Uterus (tissue), 4 donors: ENCODE measurements around the gene MOB3C. TPM values are rescaled to one million over a fixed set of nuclear protein-coding genes. Genes with fewer than 3 reads are reported as not detected.
"Not testable (repeated sequence)": the region's sequence is repeated elsewhere in the genome, so short reads cannot be mapped to it uniquely, and the experiment has no call there.

ENCODE experiments used
- DNase-seq, 2 donors: peaks; one replicate each; pipeline ENCODE4 v3.0.0-alpha.2; 2019 to 2020
- H3K27ac ChIP-seq, 2 donors: fragments of 200-600 bp; sonication (generic); 1 replicate in 1 of 2; 2 replicates in 1 of 2; pipeline ENCODE4 v1.5.1; 2016 to 2018
- H3K27me3 ChIP-seq, 2 donors: fragments of 200-600 bp; sonication (generic); one replicate each; pipeline ENCODE4 v1.5.1; 2018 to 2019; ENCODE audit warnings: control low read depth in 1 of 2
- H3K36me3 ChIP-seq, 2 donors: fragments of 200-600 bp; sonication (generic); one replicate each; pipeline ENCODE4 v1.5.1; 2019; ENCODE audit warnings: control low read depth in 1 of 2
- H3K4me1 ChIP-seq, 2 donors: fragments of 200-600 bp; sonication (generic); one replicate each; pipeline ENCODE4 v1.5.1; 2018 to 2019; ENCODE audit warnings: control low read depth in 1 of 2
- H3K4me3 ChIP-seq, 2 donors: fragments of 200-600 bp; sonication (generic); 1 replicate in 1 of 2; 2 replicates in 1 of 2; pipeline ENCODE4 v1.5.1; 2018 to 2019; ENCODE audit warnings: mild to moderate bottlenecking in 1 of 2
- H3K9me3 ChIP-seq, 2 donors: fragments of 200-600 bp; sonication (generic); one replicate each; pipeline ENCODE4 v1.5.1; 2019; ENCODE audit warnings: control low read depth in 1 of 2
- POLR2A ChIP-seq, 2 donors: fragments of 450-650 bp; IDR thresholded peaks; one replicate each; pipeline ENCODE4 v1.6.1; 2016; ENCODE audit warnings: antibody characterized with exemption in 2 of 2, mild to moderate bottlenecking in 1 of 2, moderate library complexity in 1 of 2
- intact Hi-C: fragments of 100-400 bp; cut with DNase I; formaldehyde crosslinking; loops from one replicate; pipeline ENCODE4 v1.15.1; 2023; ENCODE audit warnings: low total_unique reads
- total RNA-seq, 4 donors: library from RNA; depleted of rRNA in 3 of 4; stranded (reverse); fragments of >200 nt in 3 of 4; gene quantifications; one replicate each; pipeline versions ENCODE4 v1.1.0 to v1.2.4, GENCODE V29; 2014 to 2023
- TF ChIP-seq, protein P1 (sequence below), 4 experiments: fragments of 200-600 bp in 2 of 4; fragments of 450-650 bp in 2 of 4; sonication (generic) in 2 of 4; IDR thresholded peaks; one replicate each; pipeline ENCODE4 v1.5.1; 2016 to 2019; ENCODE audit warnings: antibody characterized with exemption in 4 of 4, mild to moderate bottlenecking in 2 of 4, moderate library complexity in 1 of 4
- donor health status: DM: yes; HTN: yes; CAD: no.

MOB3C gene
- total RNA-seq, 4 donors from 2014 or later, result 6.9 to 22.5 (median 16.6) TPM

DNA sequence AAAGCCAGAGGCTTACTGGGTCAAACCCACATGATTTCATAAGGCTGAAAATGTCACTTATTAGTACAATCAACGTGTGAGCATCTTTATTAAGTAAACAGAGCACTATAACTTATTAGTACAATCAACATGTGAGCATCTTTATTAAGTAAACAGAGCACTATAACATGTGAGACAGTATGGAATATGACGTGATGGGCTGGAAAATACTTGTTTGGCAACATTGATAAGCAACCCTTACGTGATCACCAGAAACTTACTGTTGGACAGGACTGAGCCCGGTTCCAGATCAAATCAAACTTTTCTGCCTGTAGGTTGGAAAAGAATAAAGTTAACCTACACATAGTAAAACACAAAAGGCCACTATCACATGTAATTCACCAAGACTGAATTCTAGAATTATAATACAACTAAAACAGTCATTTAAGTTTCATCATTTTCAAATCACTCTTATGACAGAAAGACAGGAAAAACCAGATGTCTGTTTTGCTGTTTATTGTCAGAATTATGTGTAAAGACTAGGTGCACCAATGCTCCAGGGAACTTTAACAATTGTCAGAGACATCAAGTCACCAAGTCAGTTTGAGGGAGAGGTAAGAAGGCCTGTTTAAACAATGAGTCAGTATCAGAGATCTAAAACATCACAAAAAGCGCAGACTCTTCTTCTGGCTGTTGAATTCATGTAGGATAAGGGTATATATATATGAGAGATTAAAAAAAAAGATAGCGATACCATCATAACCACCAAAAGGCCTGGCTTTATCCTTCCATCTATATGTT, 35.9 kb upstream of the MOB3C start:
- intact Hi-C loops, result no loop called here
- H3K36me3 ChIP-seq, result no peaks in the 10 kb centered on the region
- TF ChIP-seq POLR2A (IDR thresholded peaks at IDR 0.05), result no peak
- TF ChIP-seq, protein P1, sequence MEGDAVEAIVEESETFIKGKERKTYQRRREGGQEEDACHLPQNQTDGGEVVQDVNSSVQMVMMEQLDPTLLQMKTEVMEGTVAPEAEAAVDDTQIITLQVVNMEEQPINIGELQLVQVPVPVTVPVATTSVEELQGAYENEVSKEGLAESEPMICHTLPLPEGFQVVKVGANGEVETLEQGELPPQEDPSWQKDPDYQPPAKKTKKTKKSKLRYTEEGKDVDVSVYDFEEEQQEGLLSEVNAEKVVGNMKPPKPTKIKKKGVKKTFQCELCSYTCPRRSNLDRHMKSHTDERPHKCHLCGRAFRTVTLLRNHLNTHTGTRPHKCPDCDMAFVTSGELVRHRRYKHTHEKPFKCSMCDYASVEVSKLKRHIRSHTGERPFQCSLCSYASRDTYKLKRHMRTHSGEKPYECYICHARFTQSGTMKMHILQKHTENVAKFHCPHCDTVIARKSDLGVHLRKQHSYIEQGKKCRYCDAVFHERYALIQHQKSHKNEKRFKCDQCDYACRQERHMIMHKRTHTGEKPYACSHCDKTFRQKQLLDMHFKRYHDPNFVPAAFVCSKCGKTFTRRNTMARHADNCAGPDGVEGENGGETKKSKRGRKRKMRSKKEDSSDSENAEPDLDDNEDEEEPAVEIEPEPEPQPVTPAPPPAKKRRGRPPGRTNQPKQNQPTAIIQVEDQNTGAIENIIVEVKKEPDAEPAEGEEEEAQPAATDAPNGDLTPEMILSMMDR (IDR thresholded peaks at IDR 0.05), result no peak
- H3K4me3 ChIP-seq, result no peak overlapping the region
- no peak for DNase-seq
- peaks cover 0 to 3% of the 10 kb centered on the region in 2 donors for H3K9me3 ChIP-seq
- no peaks in the 10 kb centered on the region for H3K4me1 ChIP-seq
- H3K27me3 ChIP-seq, result no peaks in the 10 kb centered on the region
- peak overlapping the region; percentile 47 to 72 for H3K27ac ChIP-seq

DNA sequence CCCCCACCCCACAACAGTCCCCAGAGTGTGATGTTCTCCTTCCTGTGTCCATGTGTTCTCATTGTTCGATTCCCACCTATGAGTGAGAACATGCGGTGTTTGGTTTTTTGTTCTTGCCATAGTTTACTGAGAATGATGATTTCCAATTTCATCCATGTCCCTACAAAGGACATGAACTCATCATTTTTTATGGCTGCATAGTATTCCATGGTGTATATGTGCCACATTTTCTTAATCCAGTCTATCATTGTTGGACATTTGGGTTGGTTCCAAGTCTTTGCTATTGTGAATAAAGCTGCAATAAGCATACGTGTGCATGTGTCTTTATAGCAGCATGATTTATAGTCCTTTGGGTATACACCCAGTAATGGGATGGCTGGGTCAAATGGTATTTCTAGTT, 34.5 kb upstream of the MOB3C start:
- H3K27me3 ChIP-seq, H3K27ac ChIP-seq, H3K4me3 ChIP-seq, H3K4me1 ChIP-seq, H3K36me3 ChIP-seq, DNase-seq, intact Hi-C loops, H3K9me3 ChIP-seq: not testable (repeated sequence)

DNA sequence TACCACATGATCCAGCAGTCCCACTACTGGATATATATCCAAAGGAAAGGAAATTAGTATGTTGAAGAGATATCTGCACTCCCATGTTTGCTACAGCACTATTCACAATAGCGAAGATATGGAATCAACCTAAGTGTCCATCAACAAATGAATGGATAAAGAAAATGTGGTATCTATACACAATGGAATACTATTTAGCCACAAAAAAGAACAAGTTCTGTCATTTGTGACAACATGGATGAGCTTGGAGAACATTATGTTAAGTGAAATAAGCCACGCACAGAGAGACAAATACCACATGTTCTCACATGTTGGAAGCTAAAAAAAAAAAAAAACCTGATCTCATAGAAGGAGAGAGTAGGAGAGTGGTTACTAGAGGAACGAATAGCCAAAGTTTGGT, 33.9 kb upstream of the MOB3C start:
- H3K27ac ChIP-seq, result no peak overlapping the region
- no peaks in the 10 kb centered on the region for H3K27me3 ChIP-seq
- H3K4me3 ChIP-seq, result no peak overlapping the region
- TF ChIP-seq, protein P1 (IDR thresholded peaks at IDR 0.05), result no peak
- no peak for TF ChIP-seq POLR2A (IDR thresholded peaks at IDR 0.05)
- intact Hi-C loops, result no loop called here
- no peak for DNase-seq
- no peaks in the 10 kb centered on the region for H3K36me3 ChIP-seq
- peaks cover 0 to 3% of the 10 kb centered on the region in 2 donors for H3K9me3 ChIP-seq
- H3K4me1 ChIP-seq, result no peaks in the 10 kb centered on the region

DNA sequence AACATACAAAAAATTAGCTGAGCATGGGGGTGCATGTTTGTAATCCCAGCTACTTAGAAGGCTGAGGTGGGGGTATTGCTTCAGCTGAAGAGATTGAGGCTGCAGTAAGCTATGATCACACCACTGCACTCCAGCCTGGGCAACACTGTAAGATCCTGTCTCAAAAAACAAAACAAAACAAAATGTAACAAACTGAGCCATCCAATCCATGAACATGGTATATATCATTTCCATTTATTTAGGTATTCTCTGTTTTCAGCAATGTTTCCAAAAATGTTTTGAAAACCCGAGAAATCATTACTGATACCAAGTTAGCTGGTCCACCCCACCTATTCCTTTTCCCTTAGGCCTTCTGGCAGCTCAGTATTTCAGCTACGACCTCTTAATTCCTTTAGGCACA, 33.2 kb upstream of the MOB3C start:
- H3K9me3 ChIP-seq, result peaks cover 0 to 3% of the 10 kb centered on the region in 2 donors
- H3K27me3 ChIP-seq, result no peaks in the 10 kb centered on the region
- H3K36me3 ChIP-seq, result no peaks in the 10 kb centered on the region
- DNase-seq, result no peak
- no peak overlapping the region for H3K27ac ChIP-seq
- H3K4me3 ChIP-seq, result no peak overlapping the region
- no peak for TF ChIP-seq POLR2A (IDR thresholded peaks at IDR 0.05)
- TF ChIP-seq, protein P1 (IDR thresholded peaks at IDR 0.05), result no peak
- intact Hi-C loops, result no loop called here
- H3K4me1 ChIP-seq, result no peaks in the 10 kb centered on the region

DNA sequence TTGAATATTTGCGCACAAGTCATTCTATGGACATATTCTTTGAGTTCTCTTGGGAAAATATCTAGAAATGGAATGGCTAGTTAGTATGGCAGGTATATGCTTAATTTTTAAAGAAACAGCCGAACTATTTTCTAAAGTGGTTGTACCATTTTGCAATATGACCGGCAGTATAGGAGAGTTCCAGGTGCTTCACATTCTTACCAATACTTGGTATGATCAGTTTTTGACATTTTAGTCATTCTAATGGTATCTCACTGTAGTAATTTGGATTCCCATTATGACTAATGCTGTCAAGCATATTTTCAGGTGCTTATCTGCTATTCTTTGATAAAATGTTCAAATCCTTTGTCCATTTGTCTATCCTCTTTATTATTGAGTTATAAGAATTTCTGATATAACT, 31.0 kb upstream of the MOB3C start:
- Histone ChIP-seq H3K4me1 (no peaks in the 10 kb centered on the region), H3K9me3 (peaks cover 0 to 3% of the 10 kb centered on the region in 2 donors), H3K27me3 (no peaks in the 10 kb centered on the region), H3K4me3 (no peak overlapping the region), H3K36me3 (no peaks in the 10 kb centered on the region), H3K27ac (no peak overlapping the region)
- intact Hi-C loops, result no loop called here
- TF ChIP-seq, protein P1 (IDR thresholded peaks at IDR 0.05), result no peak
- TF ChIP-seq POLR2A (IDR thresholded peaks at IDR 0.05), result no peak
- DNase-seq, result no peak
